ENCODE data around the gene ACMSD. TPM values are rescaled to one million over a fixed set of nuclear protein-coding genes. Genes with fewer than 3 reads are reported as not detected.
"Not testable (repeated sequence)": the region's sequence is repeated elsewhere in the genome, so short reads cannot be mapped to it uniquely, and the experiment has no call there.

Gene ACMSD
- total and polyA plus RNA-seq, 2 donors (not counting 1 experiment from before 2014, with no cell fraction given) = not detected

- H3K27me3 ChIP-seq (ENCODE audit: control insufficient read depth, insufficient read depth, low read length) = no peaks in the 10 kb centered on the region
- H3K4me2 ChIP-seq (ENCODE audit: extremely low read depth, insufficient read depth, low read length) = no peak overlapping the region
- no peak overlapping the region for H3K4me3 ChIP-seq (replicated peaks in 1 of 4; ENCODE audit: control extremely low read depth in 1 of 4, insufficient read depth in 1 of 4, low read depth in 3 of 4, low read length in 4 of 4)
- H3K36me3 ChIP-seq (ENCODE audit: control insufficient read depth, insufficient read depth, low read length) = no peaks in the 10 kb centered on the region
- DNase-seq (ENCODE audit: low read depth in 2 of 2) = no peak
- H3K27ac ChIP-seq (ENCODE audit: insufficient read depth, low read length) = no peak overlapping the region
- no peaks in the 10 kb centered on the region for H3K4me1 ChIP-seq (ENCODE audit: control insufficient read depth, extremely low read depth, insufficient read depth, low read length)
- H3K9me3 ChIP-seq (ENCODE audit: control insufficient read depth, insufficient read depth, low read depth, low read length) = no peaks in the 10 kb centered on the region
- no peak overlapping the region for H3K9ac ChIP-seq (ENCODE audit: insufficient read depth, low read length)
- TF ChIP-seq CTCF (conservative IDR thresholded peaks at IDR 0.05 in 1 of 2, IDR thresholded peaks at IDR 0.05 in 1 of 2; ENCODE audit: low read depth in 1 of 2, low read length in 2 of 2) = no peak
- no peak for TF ChIP-seq EZH2 (IDR thresholded peaks at IDR 0.05; ENCODE audit: low read length, missing control alignments)
- no peak overlapping the region for H2AFZ ChIP-seq (ENCODE audit: low read length)
- H4K20me1 ChIP-seq (ENCODE audit: control insufficient read depth, extremely low read depth, insufficient read depth, low read length) = no peaks in the 10 kb centered on the region
- no peaks in the 10 kb centered on the region for H3K79me2 ChIP-seq (ENCODE audit: control insufficient read depth, insufficient read depth, low read length)
These were observed 38.5 kb upstream of the ACMSD start for GRCh38 chr2:134799936-134800335.

GRCh38 chr2:134800341-134800740 lies 38.1 kb upstream of the ACMSD start:
- Histone ChIP-seq H3K27me3 (ENCODE audit: control insufficient read depth, insufficient read depth, low read length) (no peaks in the 10 kb centered on the region), H3K79me2 (ENCODE audit: control insufficient read depth, insufficient read depth, low read length) (no peaks in the 10 kb centered on the region), H3K9ac (ENCODE audit: insufficient read depth, low read length) (no peak overlapping the region), H3K36me3 (ENCODE audit: control insufficient read depth, insufficient read depth, low read length) (no peaks in the 10 kb centered on the region), H3K27ac (ENCODE audit: insufficient read depth, low read length) (no peak overlapping the region), H3K4me3 (replicated peaks in 1 of 4; ENCODE audit: control extremely low read depth in 1 of 4, insufficient read depth in 1 of 4, low read depth in 3 of 4, low read length in 4 of 4) (no peak overlapping the region), H3K9me3 (ENCODE audit: control insufficient read depth, insufficient read depth, low read depth, low read length) (no peaks in the 10 kb centered on the region), H4K20me1 (ENCODE audit: control insufficient read depth, extremely low read depth, insufficient read depth, low read length) (no peaks in the 10 kb centered on the region), H3K4me1 (ENCODE audit: control insufficient read depth, extremely low read depth, insufficient read depth, low read length) (no peaks in the 10 kb centered on the region), H2AFZ (ENCODE audit: low read length) (no peak overlapping the region), H3K4me2 (ENCODE audit: extremely low read depth, insufficient read depth, low read length) (no peak overlapping the region)
- DNase-seq (ENCODE audit: low read depth in 2 of 2) = no peak
- TF ChIP-seq CTCF (conservative IDR thresholded peaks at IDR 0.05 in 1 of 2, IDR thresholded peaks at IDR 0.05 in 1 of 2; ENCODE audit: low read depth in 1 of 2, low read length in 2 of 2) (no peak), EZH2 (IDR thresholded peaks at IDR 0.05; ENCODE audit: low read length, missing control alignments) (no peak)

GRCh38 chr2:134803609-134804405 lies 34.6 kb upstream of the ACMSD start:
- not testable (repeated sequence) for H3K9ac ChIP-seq (ENCODE audit: insufficient read depth, low read length); H4K20me1 ChIP-seq (ENCODE audit: control insufficient read depth, extremely low read depth, insufficient read depth, low read length); DNase-seq (ENCODE audit: low read depth in 2 of 2); H3K4me3 ChIP-seq (replicated peaks in 1 of 4; ENCODE audit: control extremely low read depth in 1 of 4, insufficient read depth in 1 of 4, low read depth in 3 of 4, low read length in 4 of 4); H3K36me3 ChIP-seq (ENCODE audit: control insufficient read depth, insufficient read depth, low read length); H3K27ac ChIP-seq (ENCODE audit: insufficient read depth, low read length); H3K4me2 ChIP-seq (ENCODE audit: extremely low read depth, insufficient read depth, low read length); H3K4me1 ChIP-seq (ENCODE audit: control insufficient read depth, extremely low read depth, insufficient read depth, low read length); H3K79me2 ChIP-seq (ENCODE audit: control insufficient read depth, insufficient read depth, low read length); H2AFZ ChIP-seq (ENCODE audit: low read length); H3K9me3 ChIP-seq (ENCODE audit: control insufficient read depth, insufficient read depth, low read depth, low read length); H3K27me3 ChIP-seq (ENCODE audit: control insufficient read depth, insufficient read depth, low read length)

Measured in fibroblast of lung (primary cell).